ENCODE data around the gene ECHDC3.

DNA sequence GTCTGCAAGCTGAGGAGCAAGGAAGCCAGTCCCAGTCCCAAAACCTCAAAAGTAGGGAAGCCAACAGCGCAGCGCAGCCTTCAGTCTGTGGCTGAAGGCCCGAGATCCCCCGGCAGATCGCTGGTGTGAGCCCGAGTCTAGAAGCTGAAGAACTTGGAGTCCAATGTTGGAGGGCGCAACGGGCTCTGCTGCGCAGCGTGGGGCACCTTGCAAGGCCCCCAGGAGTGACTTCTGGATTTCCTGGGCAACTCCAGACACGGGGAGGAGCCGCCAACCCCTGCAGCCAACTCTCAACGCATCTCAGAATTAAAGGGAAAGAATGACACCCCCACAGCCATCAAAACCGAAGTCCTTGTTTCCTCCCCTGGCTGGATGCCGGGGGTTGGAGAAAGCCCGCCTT is 62.2 kb downstream of the ECHDC3 start:
- TF ChIP-seq CTCF (IDR thresholded peaks at IDR 0.05) = no peak
- no peak for TF ChIP-seq POLR2A (IDR thresholded peaks at IDR 0.05)
